Measurements from ENCODE around the gene LRP1B.

The LRP1B gene

GRCh38 chr2:141611981-141612380 lies 518.8 kb downstream of the LRP1B start:
- H2AFZ ChIP-seq (ENCODE audit: low read length) = no peak overlapping the region

DNA sequence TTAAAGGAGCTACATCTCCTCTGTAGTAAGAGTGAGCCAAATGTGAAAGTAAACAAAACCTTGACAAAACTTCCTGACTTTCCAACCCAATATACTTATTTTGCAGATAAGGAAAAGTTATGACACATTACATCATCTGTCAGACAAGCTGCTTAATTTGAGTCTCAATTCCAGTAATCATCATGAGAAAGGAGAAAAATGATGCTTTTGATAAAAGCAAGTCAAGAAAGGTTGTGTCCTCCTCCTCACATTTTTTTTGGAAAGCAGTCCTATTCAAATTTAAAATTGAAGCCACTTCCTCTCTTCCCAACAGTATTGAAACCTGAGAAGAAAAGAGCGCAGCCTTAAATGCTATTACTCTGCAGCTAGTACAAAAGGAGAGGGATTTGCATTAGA lies 519.6 kb downstream of the LRP1B start:
- H3K9me3 ChIP-seq (replicated peaks; ENCODE audit: insufficient read depth, low read length) = no peaks in the 10 kb centered on the region
- DNase-seq = no peak
- no peak for TF ChIP-seq EZH2 (optimal IDR thresholded peaks at IDR 0.05; ENCODE audit: low read depth, low read length)
- no peak for TF ChIP-seq EZH2phosphoT487 (IDR thresholded peaks at IDR 0.05; ENCODE audit: low read length)
- no peak for TF ChIP-seq CTCF (IDR thresholded peaks at IDR 0.05; ENCODE audit: low read length)
- no peaks in the 10 kb centered on the region for H3K79me2 ChIP-seq (ENCODE audit: low read length)
- no peaks in the 10 kb centered on the region for H3K9me2 ChIP-seq (replicated peaks; ENCODE audit: insufficient read depth, low read length)
- H3K4me3 ChIP-seq (ENCODE audit: low read length) = no peak overlapping the region
- H3K27me3 ChIP-seq (replicated peaks; ENCODE audit: insufficient read depth, low read length) = no peaks in the 10 kb centered on the region
- H2AFZ ChIP-seq (ENCODE audit: low read length) = no peak overlapping the region
- H3F3A ChIP-seq (ENCODE audit: insufficient read depth, low read length) = no peaks in the 10 kb centered on the region
- H3K27ac ChIP-seq (ENCODE audit: low read length) = no peak overlapping the region
- H3K36me3 ChIP-seq (replicated peaks; ENCODE audit: insufficient read depth, low read length) = no peaks in the 10 kb centered on the region
- H4K20me1 ChIP-seq (ENCODE audit: insufficient read depth, low read length) = no peaks in the 10 kb centered on the region
- H3K4me1 ChIP-seq (ENCODE audit: low read length) = no peaks in the 10 kb centered on the region
- H3K9ac ChIP-seq (ENCODE audit: low read length) = no peak overlapping the region
- no peak overlapping the region for H3K4me2 ChIP-seq (ENCODE audit: low read depth, low read length)

More at GRCh38 chr2:141611981-141612380, 518.8 kb downstream of the LRP1B start:
- Histone ChIP-seq H3K9me3 (replicated peaks; ENCODE audit: insufficient read depth, low read length) (no peaks in the 10 kb centered on the region), H3F3A (ENCODE audit: insufficient read depth, low read length) (no peaks in the 10 kb centered on the region), H3K9me2 (replicated peaks; ENCODE audit: insufficient read depth, low read length) (no peaks in the 10 kb centered on the region), H3K27me3 (replicated peaks; ENCODE audit: insufficient read depth, low read length) (no peaks in the 10 kb centered on the region), H4K20me1 (ENCODE audit: insufficient read depth, low read length) (no peaks in the 10 kb centered on the region), H3K27ac (ENCODE audit: low read length) (no peak overlapping the region), H3K4me3 (ENCODE audit: low read length) (no peak overlapping the region), H3K4me2 (ENCODE audit: low read depth, low read length) (no peak overlapping the region), H3K79me2 (ENCODE audit: low read length) (no peaks in the 10 kb centered on the region), H3K9ac (ENCODE audit: low read length) (no peak overlapping the region), H3K36me3 (replicated peaks; ENCODE audit: insufficient read depth, low read length) (no peaks in the 10 kb centered on the region), H3K4me1 (ENCODE audit: low read length) (no peaks in the 10 kb centered on the region)
- no peak for DNase-seq
- TF ChIP-seq EZH2phosphoT487 (IDR thresholded peaks at IDR 0.05; ENCODE audit: low read length) (no peak), EZH2 (optimal IDR thresholded peaks at IDR 0.05; ENCODE audit: low read depth, low read length) (no peak), CTCF (IDR thresholded peaks at IDR 0.05; ENCODE audit: low read length) (no peak)

GRCh38 chr2:141610564-141611175 lies 520.1 kb downstream of the LRP1B start:
- Histone ChIP-seq H3K27me3 (replicated peaks; ENCODE audit: insufficient read depth, low read length) (no peaks in the 10 kb centered on the region), H3K79me2 (ENCODE audit: low read length) (no peaks in the 10 kb centered on the region), H3K4me1 (ENCODE audit: low read length) (no peaks in the 10 kb centered on the region), H2AFZ (ENCODE audit: low read length) (no peak overlapping the region), H4K20me1 (ENCODE audit: insufficient read depth, low read length) (no peaks in the 10 kb centered on the region), H3K27ac (ENCODE audit: low read length) (no peak overlapping the region), H3F3A (ENCODE audit: insufficient read depth, low read length) (no peaks in the 10 kb centered on the region), H3K9me2 (replicated peaks; ENCODE audit: insufficient read depth, low read length) (no peaks in the 10 kb centered on the region), H3K9me3 (replicated peaks; ENCODE audit: insufficient read depth, low read length) (no peaks in the 10 kb centered on the region), H3K4me3 (ENCODE audit: low read length) (no peak overlapping the region), H3K36me3 (replicated peaks; ENCODE audit: insufficient read depth, low read length) (no peaks in the 10 kb centered on the region), H3K4me2 (ENCODE audit: low read depth, low read length) (no peak overlapping the region), H3K9ac (ENCODE audit: low read length) (no peak overlapping the region)
- TF ChIP-seq EZH2phosphoT487 (IDR thresholded peaks at IDR 0.05; ENCODE audit: low read length) (no peak), CTCF (IDR thresholded peaks at IDR 0.05; ENCODE audit: low read length) (no peak), EZH2 (optimal IDR thresholded peaks at IDR 0.05; ENCODE audit: low read depth, low read length) (no peak)
- DNase-seq = no peak
